HCT116 (cell line): ENCODE results near the gene CNPY1. TPM values are rescaled to one million over a fixed set of nuclear protein-coding genes. Genes with fewer than 3 reads are reported as not detected.

Experiments
- ATF3 ChIP-seq: IDR thresholded peaks from 2 replicates; pipeline ENCODE4 v1.6.1; 2012
- EGR1 ChIP-seq: IDR thresholded peaks from 2 replicates; pipeline ENCODE4 v1.6.1; 2012; ENCODE audit warnings: low read depth
- ELF1 ChIP-seq: IDR thresholded peaks from 2 replicates; pipeline ENCODE4 v1.6.1; 2012; ENCODE audit warnings: low read depth, borderline replicate concordance
- POLR2A ChIP-seq: IDR thresholded peaks from 2 replicates; pipeline ENCODE4 v1.7.0; 2011; ENCODE audit warnings: borderline replicate concordance; ENCODE audit not compliant: insufficient read depth, insufficient read length; ENCODE audit errors: extremely low read depth
- POLR2AphosphoS5 ChIP-seq: IDR thresholded peaks from 2 replicates; pipeline ENCODE4 v1.6.1; 2011; ENCODE audit warnings: mild to moderate bottlenecking, low read depth, low read length, moderate library complexity
- SP1 ChIP-seq: IDR thresholded peaks from 2 replicates; pipeline ENCODE4 v1.6.1; 2012; ENCODE audit warnings: low read depth
- SRF ChIP-seq: IDR thresholded peaks from 2 replicates; pipeline ENCODE4 v1.6.1; 2012; ENCODE audit warnings: low read depth
- YY1 ChIP-seq: IDR thresholded peaks from 2 replicates; pipeline ENCODE4 v1.6.1; 2011; ENCODE audit warnings: low read length, low read depth, moderate library complexity, mild to moderate bottlenecking; ENCODE audit not compliant: insufficient replicate concordance; ENCODE audit errors: extremely low read depth
- ZBTB33 ChIP-seq: IDR thresholded peaks from 2 replicates; pipeline ENCODE4 v1.6.1; 2011; ENCODE audit warnings: mild to moderate bottlenecking, low read length, moderate library complexity; ENCODE audit not compliant: insufficient replicate concordance; ENCODE audit errors: extremely low read depth
- ZFX ChIP-seq: fragments of 450-650 bp; IDR thresholded peaks from 2 replicates; pipeline ENCODE4 v1.6.1; 2017
- total RNA-seq: library from RNA; stranded (reverse); gene quantifications from one replicate; pipeline ENCODE4 v1.2.1, GENCODE V29; 2021; ENCODE audit not compliant: unreplicated experiment
- TF ChIP-seq, protein P1 (sequence below): IDR thresholded peaks from 2 replicates; pipeline ENCODE4 v1.6.1; 2012; ENCODE audit warnings: low read depth

Gene CNPY1
- total RNA-seq, 1 experiment from 2014 or later = not detected

GRCh38 chr7:155456738-155457543 is 89.4 kb downstream of the CNPY1 start (continued):
- TF ChIP-seq ZBTB33 = no peak
- no peak for TF ChIP-seq ELF1
- TF ChIP-seq, protein P1, sequence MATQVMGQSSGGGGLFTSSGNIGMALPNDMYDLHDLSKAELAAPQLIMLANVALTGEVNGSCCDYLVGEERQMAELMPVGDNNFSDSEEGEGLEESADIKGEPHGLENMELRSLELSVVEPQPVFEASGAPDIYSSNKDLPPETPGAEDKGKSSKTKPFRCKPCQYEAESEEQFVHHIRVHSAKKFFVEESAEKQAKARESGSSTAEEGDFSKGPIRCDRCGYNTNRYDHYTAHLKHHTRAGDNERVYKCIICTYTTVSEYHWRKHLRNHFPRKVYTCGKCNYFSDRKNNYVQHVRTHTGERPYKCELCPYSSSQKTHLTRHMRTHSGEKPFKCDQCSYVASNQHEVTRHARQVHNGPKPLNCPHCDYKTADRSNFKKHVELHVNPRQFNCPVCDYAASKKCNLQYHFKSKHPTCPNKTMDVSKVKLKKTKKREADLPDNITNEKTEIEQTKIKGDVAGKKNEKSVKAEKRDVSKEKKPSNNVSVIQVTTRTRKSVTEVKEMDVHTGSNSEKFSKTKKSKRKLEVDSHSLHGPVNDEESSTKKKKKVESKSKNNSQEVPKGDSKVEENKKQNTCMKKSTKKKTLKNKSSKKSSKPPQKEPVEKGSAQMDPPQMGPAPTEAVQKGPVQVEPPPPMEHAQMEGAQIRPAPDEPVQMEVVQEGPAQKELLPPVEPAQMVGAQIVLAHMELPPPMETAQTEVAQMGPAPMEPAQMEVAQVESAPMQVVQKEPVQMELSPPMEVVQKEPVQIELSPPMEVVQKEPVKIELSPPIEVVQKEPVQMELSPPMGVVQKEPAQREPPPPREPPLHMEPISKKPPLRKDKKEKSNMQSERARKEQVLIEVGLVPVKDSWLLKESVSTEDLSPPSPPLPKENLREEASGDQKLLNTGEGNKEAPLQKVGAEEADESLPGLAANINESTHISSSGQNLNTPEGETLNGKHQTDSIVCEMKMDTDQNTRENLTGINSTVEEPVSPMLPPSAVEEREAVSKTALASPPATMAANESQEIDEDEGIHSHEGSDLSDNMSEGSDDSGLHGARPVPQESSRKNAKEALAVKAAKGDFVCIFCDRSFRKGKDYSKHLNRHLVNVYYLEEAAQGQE = no peak
- TF ChIP-seq SP1 = peak; percentile 66
- TF ChIP-seq ZFX = no peak
- TF ChIP-seq EGR1 = peak; percentile 50; the same call in 1 of the 2 replicates
- peak; percentile 63 for TF ChIP-seq YY1
- no peak for TF ChIP-seq SRF
- TF ChIP-seq POLR2AphosphoS5 = no peak
- TF ChIP-seq POLR2A = no peak
- TF ChIP-seq ATF3 = no peak
- TF ChIP-seq, all 23 proteins: peak for 5
